ENCODE data around the gene HELZ. TPM values are rescaled to one million over a fixed set of nuclear protein-coding genes. Genes with fewer than 3 reads are reported as not detected.

Gene HELZ
- total and polyA plus RNA-seq, 4 donors, result 3.8 to 69.2 (median 25.7) TPM

- no peak for DNase-seq (ENCODE audit: low spot score)
- no peaks in the 10 kb centered on the region for H3K9me3 ChIP-seq (ENCODE audit: control insufficient read depth in 4 of 4, low read length in 3 of 4)
- 90% methylated on average over 29 of the region's 29 CpGs for whole genome bisulfite sequencing
- TF ChIP-seq FOXA2 (IDR thresholded peaks at IDR 0.05), result no peak
- TF ChIP-seq ATF3 (IDR thresholded peaks at IDR 0.05), result no peak
- TF ChIP-seq HNF4A (conservative IDR thresholded peaks at IDR 0.05), result no peak
- no peak for TF ChIP-seq EGR1 (IDR thresholded peaks at IDR 0.05; ENCODE audit: low read depth in 2 of 2)
- TF ChIP-seq GABPA (IDR thresholded peaks at IDR 0.05 in 1 of 2, conservative IDR thresholded peaks at IDR 0.05 in 1 of 2), result no peak
- TF ChIP-seq NR2F2 (IDR thresholded peaks at IDR 0.05), result no peak
- no peak for TF ChIP-seq MAX (IDR thresholded peaks at IDR 0.05)
- no peak for TF ChIP-seq HNF4G (IDR thresholded peaks at IDR 0.05)
- no peak for TF ChIP-seq RXRA (IDR thresholded peaks at IDR 0.05)
- no peak for TF ChIP-seq ZBTB33 (IDR thresholded peaks at IDR 0.05)
- TF ChIP-seq FOXA1 (IDR thresholded peaks at IDR 0.05), result no peak
- TF ChIP-seq YY1 (IDR thresholded peaks at IDR 0.05), result no peak
- no peak for TF ChIP-seq TAF1 (conservative IDR thresholded peaks at IDR 0.05)
- no peak for TF ChIP-seq JUND (IDR thresholded peaks at IDR 0.05)
- TF ChIP-seq RAD21 (IDR thresholded peaks at IDR 0.05), result no peak
- TF ChIP-seq CTCF (IDR thresholded peaks at IDR 0.05; ENCODE audit: low read depth, low read length, missing input control), result no peak
- TF ChIP-seq SP1 (IDR thresholded peaks at IDR 0.05), result no peak
- no peak for TF ChIP-seq REST (IDR thresholded peaks at IDR 0.05)
- no peaks in the 10 kb centered on the region for H3K4me1 ChIP-seq (ENCODE audit: control insufficient read depth in 4 of 4, insufficient read depth in 4 of 4, low read length in 3 of 4)
- H3K4me3 ChIP-seq (ENCODE audit: low read depth in 1 of 3, low read length in 3 of 3), result no peak overlapping the region
- H3K27ac ChIP-seq (ENCODE audit: low read depth in 1 of 2, low read length in 2 of 2), result no peak overlapping the region
- H3K36me3 ChIP-seq (ENCODE audit: control insufficient read depth in 4 of 4, insufficient read depth in 3 of 4, low read depth in 1 of 4, low read length in 3 of 4), result no peaks in the 10 kb centered on the region
- no peaks in the 10 kb centered on the region for H3K27me3 ChIP-seq (ENCODE audit: control insufficient read depth in 4 of 4, insufficient read depth in 4 of 4, low read length in 3 of 4)
- H3K9ac ChIP-seq (ENCODE audit: low read depth in 1 of 2, low read length in 2 of 2), result no peak overlapping the region
Observed at GRCh38 chr17:67055811-67056745, 188.9 kb downstream of the HELZ start.
